Adrenal gland (tissue), 12 donors: Measurements from ENCODE around the gene ISOC1. TPM values are rescaled to one million over a fixed set of nuclear protein-coding genes. Genes with fewer than 3 reads are reported as not detected.

Experiments
- DNase-seq, 7 donors: peaks; one replicate each; pipeline ENCODE4 v3.0.0-alpha.2; 2019 to 2020
- H3K27ac ChIP-seq, 5 donors: fragments of 200-600 bp; sonication (generic) in 4 of 5; 1 replicate in 3 of 5; 2 replicates in 2 of 5; pipeline versions ENCODE4 v1.5.1 to v1.8.0; 2016 to 2020; ENCODE audit warnings: mild to moderate bottlenecking in 1 of 5
- H3K27me3 ChIP-seq: fragments of 200-600 bp; 2 replicates; pipeline ENCODE4 v1.8.0; 2021
- H3K36me3 ChIP-seq, 2 donors: fragments of 200-600 bp; replicated peaks in 1 of 2; 1 replicate in 1 of 2; 2 replicates in 1 of 2; pipeline versions ENCODE4 v1.5.1 to v1.8.0; 2018 to 2022
- H3K4me1 ChIP-seq, 2 donors: fragments of 200-600 bp; replicated peaks in 1 of 2; 1 replicate in 1 of 2; 2 replicates in 1 of 2; pipeline versions ENCODE4 v1.5.1 to v1.8.0; 2018 to 2021
- H3K4me3 ChIP-seq, 4 donors: fragments of 200-600 bp; sonication (generic) in 3 of 4; one replicate each; pipeline ENCODE4 v1.5.1; 2016 to 2018
- H3K9me3 ChIP-seq, 3 donors: fragments of 200-600 bp; sonication (generic) in 1 of 3; replicated peaks in 1 of 3; 1 replicate in 2 of 3; 2 replicates in 1 of 3; pipeline versions ENCODE4 v1.5.1 to v1.8.0; 2016 to 2021
- POLR2A ChIP-seq, 2 donors: fragments of 450-650 bp; IDR thresholded peaks; one replicate each; pipeline ENCODE4 v1.6.1; 2017; ENCODE audit warnings: antibody characterized with exemption in 2 of 2, mild to moderate bottlenecking in 2 of 2, moderate library complexity in 1 of 2
- WGBS, 4 donors: extraction: QIAGEN DNeasy Blood & Tissue Kit in 2 of 4; methylation state at CpG; one replicate each; pipeline versions ENCODE4 v1.1.5 to v1.1.7; 2013 to 2017; 5-methylcytosine and 5-hydroxymethylcytosine counted together
- intact Hi-C, 2 donors: fragments of 100-400 bp; cut with DNase I; formaldehyde crosslinking; loops; one replicate each; pipeline versions ENCODE4 v1.14.1 to v1.15.0; 2022 to 2023
- polyA plus RNA-seq, 3 donors: library from polyadenylated mRNA; stranded (reverse); fragments of 200-250 nt in 2 of 3; fragments of 350-450 nt in 1 of 3; fragmentation: Illumina TruSeq in 1 of 3; extraction: RNeasy Lipid Tissue Mini Kit (QIAGEN cat#74804) in 1 of 3; gene quantifications; one replicate each; pipeline ENCODE4 v1.2.3, GENCODE V29; 2013 to 2014
- total RNA-seq, 9 donors: library from RNA; depleted of rRNA in 4 of 9; stranded (reverse); fragments of >200 nt in 4 of 9; fragments of 120-200 nt in 1 of 9; fragmentation: NEBNext Ultra II Directional in 1 of 9; extraction: Animal tissue kit (Norgen Biotek cat#: 25700) in 1 of 9; gene quantifications; one replicate each; pipeline versions ENCODE4 v1.1.0 to v1.2.4, GENCODE V29; 2013 to 2023
- TF ChIP-seq, protein P1 (sequence below), 6 experiments: fragments of 450-650 bp in 4 of 6; fragments of 200-600 bp in 2 of 6; sonication (generic) in 1 of 6; IDR thresholded peaks; 1 replicate in 5 of 6; 2 replicates in 1 of 6; pipeline versions ENCODE4 v1.5.1 to v1.8.0; 2016 to 2021; ENCODE audit warnings: antibody characterized with exemption in 6 of 6, mild to moderate bottlenecking in 2 of 6, moderate library complexity in 1 of 6
- donor health status: healthy with polysubstance abuse.
- donor health status: Bipolar disorder and iron deficiency.
- donor health status: DM: yes; HTN: yes; CAD: no.
- donor health status: DM: no; HTN: no; CAD: no.
- donor health status: DM: no; HTN: no; CAD: no.
- donor health status: DM: yes; HTN: yes; CAD: no.

Gene ISOC1
- total and polyA plus RNA-seq, 12 donors, result 7.6 to 56.6 (median 34.6) TPM

DNA sequence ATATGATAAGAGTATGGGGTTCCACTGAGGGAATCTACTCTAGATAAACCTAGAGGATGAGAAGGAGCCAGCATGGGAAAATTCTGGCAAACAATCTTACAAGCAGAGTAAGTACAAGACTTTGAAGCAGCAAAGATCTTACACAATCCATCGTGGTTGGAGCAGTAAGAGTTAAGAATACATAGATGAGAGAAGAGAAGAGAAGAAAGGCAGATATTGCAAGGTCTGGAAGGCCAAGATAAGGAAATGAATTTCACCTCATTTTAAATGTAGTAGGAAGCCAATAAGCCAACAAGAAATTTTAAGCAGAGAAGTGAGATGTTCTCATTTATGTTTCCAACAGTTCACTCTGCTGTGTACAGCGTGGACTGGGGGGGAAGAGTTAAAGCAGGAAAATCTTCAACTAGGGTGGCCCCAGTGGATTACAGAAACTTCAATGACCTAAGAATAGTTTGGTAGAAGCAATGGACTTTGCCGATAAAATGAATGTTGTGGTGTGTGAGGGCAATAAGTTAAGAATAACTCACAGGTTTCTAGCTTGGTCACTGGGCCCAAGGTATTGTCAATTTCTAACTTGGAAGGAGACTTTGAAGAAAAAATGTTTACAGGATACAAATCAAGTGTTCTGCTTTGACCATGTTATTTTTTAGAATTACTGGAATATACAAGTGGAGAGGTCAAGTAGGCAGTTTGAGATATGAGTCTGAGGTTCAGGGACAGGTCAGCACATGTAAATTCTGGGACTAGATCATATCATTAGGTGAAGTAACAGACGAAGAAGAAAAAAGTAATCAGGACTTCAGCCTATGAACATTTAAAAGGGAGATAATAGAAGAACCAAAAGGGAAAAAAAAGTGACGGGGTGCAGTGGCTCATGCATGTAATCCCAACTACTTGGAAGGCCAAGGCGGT is 12.1 kb upstream of the ISOC1 start:
- Histone ChIP-seq H3K27ac (no peak overlapping the region), H3K36me3 (no peaks in the 10 kb centered on the region), H3K9me3 (no peaks in the 10 kb centered on the region), H3K27me3 (no peaks in the 10 kb centered on the region), H3K4me1 (no peaks in the 10 kb centered on the region), H3K4me3 (no peak overlapping the region)
- DNase-seq, result no peak
- 80 to 83% (median 82%) methylated on average over 6 of the region's 6 CpGs for WGBS, 4 donors
- TF ChIP-seq, protein P1, sequence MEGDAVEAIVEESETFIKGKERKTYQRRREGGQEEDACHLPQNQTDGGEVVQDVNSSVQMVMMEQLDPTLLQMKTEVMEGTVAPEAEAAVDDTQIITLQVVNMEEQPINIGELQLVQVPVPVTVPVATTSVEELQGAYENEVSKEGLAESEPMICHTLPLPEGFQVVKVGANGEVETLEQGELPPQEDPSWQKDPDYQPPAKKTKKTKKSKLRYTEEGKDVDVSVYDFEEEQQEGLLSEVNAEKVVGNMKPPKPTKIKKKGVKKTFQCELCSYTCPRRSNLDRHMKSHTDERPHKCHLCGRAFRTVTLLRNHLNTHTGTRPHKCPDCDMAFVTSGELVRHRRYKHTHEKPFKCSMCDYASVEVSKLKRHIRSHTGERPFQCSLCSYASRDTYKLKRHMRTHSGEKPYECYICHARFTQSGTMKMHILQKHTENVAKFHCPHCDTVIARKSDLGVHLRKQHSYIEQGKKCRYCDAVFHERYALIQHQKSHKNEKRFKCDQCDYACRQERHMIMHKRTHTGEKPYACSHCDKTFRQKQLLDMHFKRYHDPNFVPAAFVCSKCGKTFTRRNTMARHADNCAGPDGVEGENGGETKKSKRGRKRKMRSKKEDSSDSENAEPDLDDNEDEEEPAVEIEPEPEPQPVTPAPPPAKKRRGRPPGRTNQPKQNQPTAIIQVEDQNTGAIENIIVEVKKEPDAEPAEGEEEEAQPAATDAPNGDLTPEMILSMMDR (IDR thresholded peaks at IDR 0.05), result no peak
- TF ChIP-seq POLR2A (IDR thresholded peaks at IDR 0.05), result no peak
- intact Hi-C loops, result no loop called here

- peaks cover 4 to 27% of the 10 kb centered on the region in 2 donors for H3K4me1 ChIP-seq
- intact Hi-C loops, result no loop called here
- TF ChIP-seq, protein P1 (IDR thresholded peaks at IDR 0.05), result peak in 1 of 6 experiments; percentile 24
- TF ChIP-seq POLR2A (IDR thresholded peaks at IDR 0.05), result no peak
- 4 to 30% (median 6%) methylated on average over 9 to 61 of the region's 61 CpGs for WGBS, 4 donors
- H3K27ac ChIP-seq, result peak overlapping the region in 4 of 5 donors; percentile 73 to 89 (median 79)
- peak; percentile 70 to 85 (median 75) for DNase-seq
- no peaks in the 10 kb centered on the region for H3K36me3 ChIP-seq
- H3K27me3 ChIP-seq, result no peaks in the 10 kb centered on the region
- H3K4me3 ChIP-seq, result peak overlapping the region; percentile 3 to 71 (median 62)
- no peaks in the 10 kb centered on the region for H3K9me3 ChIP-seq
Measured at GRCh38 chr5:129094924-129095899, 663 bp downstream of the ISOC1 start.

DNA sequence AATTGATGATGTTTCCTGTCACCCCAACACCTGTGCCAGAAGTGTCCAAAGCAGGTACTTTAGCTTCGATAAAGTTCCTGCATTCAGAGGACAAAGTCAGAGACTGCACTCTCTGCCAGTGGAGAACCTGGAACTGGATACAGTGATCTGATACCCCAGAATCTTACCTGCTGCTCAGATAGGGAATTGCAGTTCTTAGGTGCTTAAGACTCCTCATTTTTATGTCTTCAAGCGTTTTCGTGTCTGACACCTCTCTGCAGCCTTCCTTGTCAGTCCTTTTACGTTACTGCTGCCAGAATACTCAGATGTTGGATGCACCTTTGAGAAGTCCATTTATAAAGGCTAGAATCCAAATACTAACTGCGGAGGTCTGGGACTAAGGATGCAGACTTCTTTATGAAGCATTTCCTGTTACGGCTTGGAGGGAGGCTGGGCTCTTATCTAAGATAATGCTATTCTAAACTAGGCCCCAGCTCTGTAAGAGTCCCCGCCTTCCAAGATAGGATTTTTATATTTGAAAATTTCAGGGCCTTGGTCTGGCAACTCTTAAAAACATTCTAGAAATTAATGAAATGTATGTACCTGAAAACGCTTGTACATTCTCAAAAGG is 1.9 kb downstream of the ISOC1 start:
- Histone ChIP-seq H3K4me1 (peaks cover 4 to 27% of the 10 kb centered on the region in 2 donors), H3K36me3 (no peaks in the 10 kb centered on the region), H3K9me3 (no peaks in the 10 kb centered on the region), H3K4me3 (no peak overlapping the region), H3K27ac (no peak overlapping the region), H3K27me3 (no peaks in the 10 kb centered on the region)
- intact Hi-C loops, result no loop called here
- TF ChIP-seq POLR2A (IDR thresholded peaks at IDR 0.05), result no peak
- TF ChIP-seq, protein P1 (IDR thresholded peaks at IDR 0.05), result no peak
- DNase-seq, result no peak
- 87 to 91% (median 89%) methylated on average over 8 of the region's 8 CpGs for WGBS, 4 donors
